Liver (tissue), 9 donors: ENCODE results near the gene FZR1. TPM values are rescaled to one million over a fixed set of nuclear protein-coding genes. Genes with fewer than 3 reads are reported as not detected.

Source experiments
- DNase-seq: peaks from one replicate; pipeline ENCODE4 v3.0.0-alpha.2; 2017; ENCODE audit warnings: low spot score
- H3K27ac ChIP-seq, 2 donors: one replicate each; pipeline ENCODE4 v1.7.0; 2013; ENCODE audit warnings: inconsistent platforms in 2 of 2, low read length in 2 of 2, control low read depth in 1 of 2, low read depth in 1 of 2, mild to moderate bottlenecking in 1 of 2
- H3K27me3 ChIP-seq, 4 donors: one replicate each; pipeline versions ENCODE4 v1.6.1 to v1.7.0; 2013; ENCODE audit warnings: low read length in 3 of 4, inconsistent platforms in 1 of 4, mild to moderate bottlenecking in 1 of 4, moderate library complexity in 1 of 4; ENCODE audit not compliant: control insufficient read depth in 4 of 4, insufficient read depth in 4 of 4
- H3K36me3 ChIP-seq, 4 donors: one replicate each; pipeline versions ENCODE4 v1.6.1 to v1.7.0; 2013; ENCODE audit warnings: low read length in 3 of 4, mild to moderate bottlenecking in 3 of 4, low read depth in 1 of 4, moderate library complexity in 1 of 4; ENCODE audit not compliant: control insufficient read depth in 4 of 4, insufficient read depth in 3 of 4
- H3K4me1 ChIP-seq, 4 donors: one replicate each; pipeline versions ENCODE4 v1.6.1 to v1.7.0; 2013; ENCODE audit warnings: low read length in 3 of 4, mild to moderate bottlenecking in 3 of 4, moderate library complexity in 1 of 4; ENCODE audit not compliant: control insufficient read depth in 4 of 4, insufficient read depth in 4 of 4
- H3K4me3 ChIP-seq, 3 donors: one replicate each; pipeline versions ENCODE4 v1.6.1 to v1.7.0; 2013; ENCODE audit warnings: low read length in 3 of 3, control low read depth in 1 of 3, low read depth in 1 of 3, mild to moderate bottlenecking in 1 of 3
- H3K9ac ChIP-seq, 2 donors: one replicate each; pipeline ENCODE4 v1.7.0; 2013; ENCODE audit warnings: low read length in 2 of 2, mild to moderate bottlenecking in 2 of 2, moderate library complexity in 2 of 2, control low read depth in 1 of 2, low read depth in 1 of 2
- H3K9me3 ChIP-seq, 4 donors: one replicate each; pipeline versions ENCODE4 v1.6.1 to v1.7.0; 2013; ENCODE audit warnings: low read length in 3 of 4; ENCODE audit not compliant: control insufficient read depth in 4 of 4
- ATF3 ChIP-seq: IDR thresholded peaks from 2 replicates; pipeline ENCODE4 v1.6.1; 2016; ENCODE audit warnings: antibody characterized with exemption
- FOXA1 ChIP-seq: IDR thresholded peaks from 2 replicates; pipeline ENCODE4 v1.6.1; 2016; ENCODE audit warnings: antibody characterized with exemption
- FOXA2 ChIP-seq: IDR thresholded peaks from 2 replicates; pipeline ENCODE4 v1.6.1; 2016; ENCODE audit warnings: antibody characterized with exemption
- GABPA ChIP-seq, 2 donors: IDR thresholded peaks in 1 of 2; conservative IDR thresholded peaks in 1 of 2; 2 replicates each; pipeline ENCODE4 v1.6.1; 2016; ENCODE audit warnings: antibody characterized with exemption in 2 of 2, mild to moderate bottlenecking in 1 of 2, moderate library complexity in 1 of 2
- HNF4A ChIP-seq, 2 donors: conservative IDR thresholded peaks; 2 replicates each; pipeline ENCODE4 v1.6.1; 2016; ENCODE audit warnings: antibody characterized with exemption in 2 of 2, mild to moderate bottlenecking in 2 of 2
- HNF4G ChIP-seq: IDR thresholded peaks from 2 replicates; pipeline ENCODE4 v1.6.1; 2016; ENCODE audit warnings: antibody characterized with exemption
- JUND ChIP-seq, 2 donors: IDR thresholded peaks; 2 replicates each; pipeline ENCODE4 v1.6.1; 2016; ENCODE audit warnings: antibody characterized with exemption in 2 of 2
- NR2F2 ChIP-seq: IDR thresholded peaks from 2 replicates; pipeline ENCODE4 v1.6.1; 2016; ENCODE audit warnings: antibody characterized with exemption
- RAD21 ChIP-seq, 2 donors: IDR thresholded peaks; 2 replicates each; pipeline ENCODE4 v1.6.1; 2016; ENCODE audit warnings: antibody characterized with exemption in 2 of 2, mild to moderate bottlenecking in 2 of 2
- RXRA ChIP-seq, 2 donors: IDR thresholded peaks; 2 replicates each; pipeline ENCODE4 v1.6.1; 2017 to 2018; ENCODE audit warnings: antibody characterized with exemption in 2 of 2, mild to moderate bottlenecking in 1 of 2
- SP1 ChIP-seq: IDR thresholded peaks from 2 replicates; pipeline ENCODE4 v1.6.1; 2018; ENCODE audit warnings: antibody characterized with exemption, mild to moderate bottlenecking
- YY1 ChIP-seq: IDR thresholded peaks from 2 replicates; pipeline ENCODE4 v1.6.1; 2016; ENCODE audit warnings: antibody characterized with exemption, mild to moderate bottlenecking
- WGBS: extraction: QIAGEN DNeasy Blood & Tissue Kit; methylation state at CpG from one replicate; pipeline ENCODE4 v1.1.7; 2013; 5-methylcytosine and 5-hydroxymethylcytosine counted together
- polyA plus RNA-seq, 2 donors: library from polyadenylated mRNA; stranded (reverse) in 1 of 2; unstranded in 1 of 2; fragments of 200-250 nt in 1 of 2; fragments of >200 nt in 1 of 2; fragmentation: Nextera tagmentation in 1 of 2; extraction: Ambion mirVana in 1 of 2; gene quantifications; one replicate each; pipeline versions ENCODE4 v1.2.1 to v1.2.3, GENCODE V29; 2013 to 2015
- total RNA-seq, 2 donors: library from RNA; depleted of rRNA; stranded (reverse); fragments of >200 nt; gene quantifications; one replicate each; pipeline ENCODE4 v1.2.3, GENCODE V29; 2014
- TF ChIP-seq, protein P1 (sequence below): IDR thresholded peaks from 2 replicates; pipeline ENCODE4 v1.6.1; 2016; ENCODE audit warnings: antibody characterized with exemption, mild to moderate bottlenecking
- TF ChIP-seq, protein P2 (sequence below): IDR thresholded peaks from 2 replicates; pipeline ENCODE4 v1.6.1; 2016; ENCODE audit warnings: antibody characterized with exemption
- donor health status: healthy.
- donor health status: healthy.
- donor health status: healthy.
- donor health status: healthy.
- donor health status: healthy.

Gene FZR1
- total and polyA plus RNA-seq, 4 donors, result 17.0 to 27.3 (median 20.3) TPM

GRCh38 chr19:3523361-3524077, 17.4 kb downstream of the FZR1 start (continued):
- TF ChIP-seq ATF3, result no peak
- TF ChIP-seq, protein P1, sequence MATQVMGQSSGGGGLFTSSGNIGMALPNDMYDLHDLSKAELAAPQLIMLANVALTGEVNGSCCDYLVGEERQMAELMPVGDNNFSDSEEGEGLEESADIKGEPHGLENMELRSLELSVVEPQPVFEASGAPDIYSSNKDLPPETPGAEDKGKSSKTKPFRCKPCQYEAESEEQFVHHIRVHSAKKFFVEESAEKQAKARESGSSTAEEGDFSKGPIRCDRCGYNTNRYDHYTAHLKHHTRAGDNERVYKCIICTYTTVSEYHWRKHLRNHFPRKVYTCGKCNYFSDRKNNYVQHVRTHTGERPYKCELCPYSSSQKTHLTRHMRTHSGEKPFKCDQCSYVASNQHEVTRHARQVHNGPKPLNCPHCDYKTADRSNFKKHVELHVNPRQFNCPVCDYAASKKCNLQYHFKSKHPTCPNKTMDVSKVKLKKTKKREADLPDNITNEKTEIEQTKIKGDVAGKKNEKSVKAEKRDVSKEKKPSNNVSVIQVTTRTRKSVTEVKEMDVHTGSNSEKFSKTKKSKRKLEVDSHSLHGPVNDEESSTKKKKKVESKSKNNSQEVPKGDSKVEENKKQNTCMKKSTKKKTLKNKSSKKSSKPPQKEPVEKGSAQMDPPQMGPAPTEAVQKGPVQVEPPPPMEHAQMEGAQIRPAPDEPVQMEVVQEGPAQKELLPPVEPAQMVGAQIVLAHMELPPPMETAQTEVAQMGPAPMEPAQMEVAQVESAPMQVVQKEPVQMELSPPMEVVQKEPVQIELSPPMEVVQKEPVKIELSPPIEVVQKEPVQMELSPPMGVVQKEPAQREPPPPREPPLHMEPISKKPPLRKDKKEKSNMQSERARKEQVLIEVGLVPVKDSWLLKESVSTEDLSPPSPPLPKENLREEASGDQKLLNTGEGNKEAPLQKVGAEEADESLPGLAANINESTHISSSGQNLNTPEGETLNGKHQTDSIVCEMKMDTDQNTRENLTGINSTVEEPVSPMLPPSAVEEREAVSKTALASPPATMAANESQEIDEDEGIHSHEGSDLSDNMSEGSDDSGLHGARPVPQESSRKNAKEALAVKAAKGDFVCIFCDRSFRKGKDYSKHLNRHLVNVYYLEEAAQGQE, result no peak

DNA sequence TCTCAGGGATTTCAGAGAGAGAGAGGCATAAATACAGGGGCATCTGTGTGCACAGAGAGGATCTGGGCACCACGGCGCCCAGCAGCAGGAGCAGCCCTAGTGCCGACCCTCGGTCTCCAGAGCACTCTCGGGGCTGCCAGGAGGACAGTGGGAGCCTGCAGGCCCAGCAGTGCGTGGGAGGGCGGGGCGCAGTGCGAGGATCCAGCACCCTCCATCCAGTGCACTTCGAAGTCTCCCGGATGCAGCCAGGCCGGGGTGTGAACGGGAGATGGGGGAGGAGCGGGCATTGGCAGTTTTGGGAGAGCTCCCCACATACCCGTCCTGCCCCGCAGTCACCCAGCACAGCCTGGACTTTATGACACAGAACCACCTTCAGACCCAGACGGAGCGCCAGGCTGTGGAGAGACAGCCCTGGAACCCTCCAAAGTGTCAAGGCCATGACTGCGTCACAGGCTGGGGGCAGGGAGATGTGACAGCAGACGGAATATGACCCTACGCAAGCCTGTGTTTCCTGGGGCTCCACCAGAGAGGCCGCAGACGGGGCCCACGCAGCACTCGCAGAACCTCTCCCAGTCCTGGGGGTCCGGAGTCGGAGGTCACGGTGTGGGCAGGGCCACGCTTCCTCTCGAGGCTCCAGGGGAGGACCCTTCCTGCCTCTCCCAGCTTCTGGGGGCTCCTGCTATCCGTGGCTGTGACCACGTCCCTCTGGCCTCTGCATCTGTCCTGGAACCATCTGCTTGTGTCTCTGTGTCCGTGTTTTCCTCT, 18.1 kb downstream of the FZR1 start:
- TF ChIP-seq YY1, result no peak
- TF ChIP-seq RXRA (IDR thresholded peaks at IDR 0.05), result peak in 1 of 2 donors; percentile 16
- no peak for TF ChIP-seq RAD21 (IDR thresholded peaks at IDR 0.05)
- no peak for TF ChIP-seq FOXA1
- peak; percentile 38 to 50 for TF ChIP-seq HNF4A (conservative IDR thresholded peaks at IDR 0.05)
- TF ChIP-seq SP1, result peak; percentile 38
- TF ChIP-seq, protein P1, result no peak
- H3K36me3 ChIP-seq, result peaks cover 4 to 33% (median 18%) of the 10 kb centered on the region in 4 donors
- no peak overlapping the region for H3K27ac ChIP-seq
- no peak for DNase-seq
- WGBS, result 85% methylated on average over 33 of the region's 33 CpGs
- no peaks in the 10 kb centered on the region for H3K27me3 ChIP-seq
- H3K9me3 ChIP-seq, result no peaks in the 10 kb centered on the region
- H3K4me1 ChIP-seq, result peaks cover 0 to 18% (median 9%) of the 10 kb centered on the region in 4 donors
- no peak overlapping the region for H3K9ac ChIP-seq
- no peak overlapping the region for H3K4me3 ChIP-seq

DNA sequence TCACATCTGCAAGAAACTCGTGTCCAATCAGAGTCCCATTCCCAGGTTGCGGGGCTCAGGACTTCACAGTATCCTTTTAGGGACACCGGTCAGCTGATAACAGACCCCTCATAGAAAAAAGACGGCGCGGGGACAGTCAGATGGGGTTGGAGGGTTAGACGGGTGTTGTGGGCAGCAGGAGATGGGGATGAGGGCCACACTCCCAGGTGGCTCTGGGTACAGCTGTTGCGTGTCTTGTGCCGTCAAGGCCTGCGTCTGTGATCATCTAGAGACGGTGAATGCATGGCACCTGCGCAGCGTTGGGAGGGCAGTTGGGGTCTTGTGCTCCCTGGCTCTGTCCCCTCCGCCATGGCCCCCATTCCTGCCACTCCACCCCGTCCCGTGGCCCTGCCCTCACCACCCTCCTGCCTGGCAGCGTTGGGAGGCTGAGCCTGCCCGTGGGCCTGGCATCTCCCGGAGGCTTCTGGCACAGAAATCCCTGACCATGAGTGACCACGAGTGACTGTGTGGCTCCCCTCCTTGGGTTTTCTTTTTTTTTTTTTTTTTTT, 18.9 kb downstream of the FZR1 start:
- no peak overlapping the region for H3K4me3 ChIP-seq
- H3K9me3 ChIP-seq, result no peaks in the 10 kb centered on the region
- no peak overlapping the region for H3K9ac ChIP-seq
- H3K36me3 ChIP-seq, result peaks cover 4 to 33% (median 15%) of the 10 kb centered on the region in 4 donors
- H3K27me3 ChIP-seq, result no peaks in the 10 kb centered on the region
- WGBS, result 97% methylated on average over 20 of the region's 20 CpGs
- DNase-seq, result no peak
- H3K27ac ChIP-seq, result no peak overlapping the region
- peaks cover 0 to 18% (median 8%) of the 10 kb centered on the region in 4 donors for H3K4me1 ChIP-seq
- TF ChIP-seq, protein P1, result no peak
- TF ChIP-seq NR2F2 (no peak), HNF4G (no peak), RAD21 (IDR thresholded peaks at IDR 0.05) (no peak), ATF3 (no peak), GABPA (IDR thresholded peaks at IDR 0.05 in 1 of 2, conservative IDR thresholded peaks at IDR 0.05 in 1 of 2) (no peak), JUND (IDR thresholded peaks at IDR 0.05) (no peak), FOXA2 (no peak)
- TF ChIP-seq, protein P2, sequence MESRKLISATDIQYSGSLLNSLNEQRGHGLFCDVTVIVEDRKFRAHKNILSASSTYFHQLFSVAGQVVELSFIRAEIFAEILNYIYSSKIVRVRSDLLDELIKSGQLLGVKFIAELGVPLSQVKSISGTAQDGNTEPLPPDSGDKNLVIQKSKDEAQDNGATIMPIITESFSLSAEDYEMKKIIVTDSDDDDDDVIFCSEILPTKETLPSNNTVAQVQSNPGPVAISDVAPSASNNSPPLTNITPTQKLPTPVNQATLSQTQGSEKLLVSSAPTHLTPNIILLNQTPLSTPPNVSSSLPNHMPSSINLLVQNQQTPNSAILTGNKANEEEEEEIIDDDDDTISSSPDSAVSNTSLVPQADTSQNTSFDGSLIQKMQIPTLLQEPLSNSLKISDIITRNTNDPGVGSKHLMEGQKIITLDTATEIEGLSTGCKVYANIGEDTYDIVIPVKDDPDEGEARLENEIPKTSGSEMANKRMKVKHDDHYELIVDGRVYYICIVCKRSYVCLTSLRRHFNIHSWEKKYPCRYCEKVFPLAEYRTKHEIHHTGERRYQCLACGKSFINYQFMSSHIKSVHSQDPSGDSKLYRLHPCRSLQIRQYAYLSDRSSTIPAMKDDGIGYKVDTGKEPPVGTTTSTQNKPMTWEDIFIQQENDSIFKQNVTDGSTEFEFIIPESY, result no peak
